T-helper 2 cell (primary cell): ENCODE measurements around the gene PCCA.
A peak's percentile ranks its signal among the peaks of the same experiment; 100 is the strongest.

Experiments
- DNase-seq, 5 experiments: peaks; one replicate each; pipeline versions ENCODE4 v3.0.0 to v3.0.0-alpha.2; 2012 to 2022

The PCCA gene

DNA sequence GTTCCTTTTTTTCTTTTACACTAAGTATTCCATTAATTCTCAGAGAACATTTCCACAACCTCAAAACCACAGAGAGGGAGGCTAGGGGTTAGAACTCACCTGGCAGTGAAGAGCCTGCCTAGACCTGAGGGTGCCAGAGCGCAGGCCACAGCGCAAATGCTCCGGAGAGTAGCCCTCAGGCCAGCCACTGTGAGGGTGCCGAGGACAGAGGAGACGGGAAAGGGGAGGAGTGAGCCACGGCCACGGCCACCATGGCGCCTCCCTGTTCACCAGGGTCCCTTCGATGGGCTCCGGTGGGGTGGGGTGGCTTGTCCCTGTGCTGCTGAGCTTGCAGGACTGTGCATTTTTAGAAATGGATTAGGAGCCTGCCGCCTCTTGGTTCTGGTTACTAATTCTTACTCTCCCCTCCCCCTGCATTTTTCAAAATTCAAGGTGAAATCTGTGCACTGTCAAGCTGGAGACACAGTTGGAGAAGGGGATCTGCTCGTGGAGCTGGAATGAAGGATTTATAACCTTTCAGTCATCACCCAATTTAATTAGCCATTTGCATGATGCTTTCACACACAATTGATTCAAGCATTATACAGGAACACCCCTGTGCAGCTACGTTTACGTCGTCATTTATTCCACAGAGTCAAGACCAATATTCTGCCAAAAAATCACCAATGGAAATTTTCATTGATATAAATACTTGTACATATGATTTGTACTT is 440.9 kb downstream of the PCCA start:
- DNase-seq, result no peak

GRCh38 chr13:100530671-100531213 is 441.8 kb downstream of the PCCA start:
- DNase-seq, result no peak

- no peak for DNase-seq
Measured at GRCh38 chr13:100532090-100532766, 443.3 kb downstream of the PCCA start.

- DNase-seq, result no peak
Measured at GRCh38 chr13:100532836-100533435, 444.0 kb downstream of the PCCA start.

GRCh38 chr13:100533588-100534041 is 444.7 kb downstream of the PCCA start:
- no peak for DNase-seq

- DNase-seq, result no peak
Measured at GRCh38 chr13:100534147-100534843, 445.4 kb downstream of the PCCA start.

DNA sequence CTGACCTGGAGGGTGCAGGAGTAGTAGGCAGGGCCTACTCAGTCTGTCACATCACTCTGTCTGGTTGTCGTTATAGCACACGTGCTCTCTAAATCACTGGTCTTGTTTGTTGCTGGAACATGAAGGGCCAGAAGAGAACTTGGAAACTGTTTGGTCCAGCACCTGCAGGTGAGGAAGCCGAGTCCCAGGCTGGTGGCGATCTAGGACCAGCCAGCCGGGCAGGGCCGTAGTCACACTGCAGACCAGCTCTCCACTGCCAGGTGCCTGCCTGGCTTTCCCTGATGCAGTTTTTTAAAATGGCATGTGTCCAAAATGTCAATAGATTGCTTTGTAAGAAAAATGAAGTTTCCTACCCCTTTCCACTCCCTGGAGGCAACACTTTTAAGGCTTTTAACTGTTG is 446.0 kb downstream of the PCCA start:
- no peak for DNase-seq

DNA sequence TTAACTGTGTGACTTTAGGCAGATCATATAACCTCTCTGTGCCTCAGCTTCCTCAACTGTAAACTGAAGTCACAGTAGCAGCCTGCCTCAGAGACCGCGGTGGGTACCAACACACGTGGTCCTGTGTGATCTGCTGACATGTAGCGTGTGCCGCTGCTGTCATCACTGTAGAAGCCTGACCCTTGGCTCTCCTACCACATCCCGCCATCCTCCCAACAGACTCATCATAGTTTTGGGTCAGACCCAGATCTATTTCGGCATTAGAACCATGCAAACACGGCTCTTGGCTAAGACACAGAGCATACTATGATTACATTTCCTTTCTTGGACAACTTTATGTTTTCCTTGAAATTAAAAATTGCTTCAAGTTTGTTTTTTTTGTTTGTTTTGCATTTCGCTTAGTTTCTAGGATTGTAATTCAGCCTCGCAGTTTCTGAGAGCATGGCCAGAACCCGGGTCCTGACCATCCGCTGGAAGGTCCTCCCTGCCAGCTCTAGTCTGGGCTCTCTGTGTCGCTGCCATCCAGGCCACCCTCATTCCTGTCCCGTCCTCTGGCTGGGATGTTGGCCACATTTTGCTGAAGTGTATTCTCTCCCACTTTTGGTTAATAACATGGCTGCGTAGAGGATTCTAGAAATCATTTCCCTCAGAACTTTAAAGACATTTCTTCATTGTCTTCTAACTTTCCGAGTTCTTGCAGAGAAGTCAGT is 446.7 kb downstream of the PCCA start:
- no peak for DNase-seq

DNA sequence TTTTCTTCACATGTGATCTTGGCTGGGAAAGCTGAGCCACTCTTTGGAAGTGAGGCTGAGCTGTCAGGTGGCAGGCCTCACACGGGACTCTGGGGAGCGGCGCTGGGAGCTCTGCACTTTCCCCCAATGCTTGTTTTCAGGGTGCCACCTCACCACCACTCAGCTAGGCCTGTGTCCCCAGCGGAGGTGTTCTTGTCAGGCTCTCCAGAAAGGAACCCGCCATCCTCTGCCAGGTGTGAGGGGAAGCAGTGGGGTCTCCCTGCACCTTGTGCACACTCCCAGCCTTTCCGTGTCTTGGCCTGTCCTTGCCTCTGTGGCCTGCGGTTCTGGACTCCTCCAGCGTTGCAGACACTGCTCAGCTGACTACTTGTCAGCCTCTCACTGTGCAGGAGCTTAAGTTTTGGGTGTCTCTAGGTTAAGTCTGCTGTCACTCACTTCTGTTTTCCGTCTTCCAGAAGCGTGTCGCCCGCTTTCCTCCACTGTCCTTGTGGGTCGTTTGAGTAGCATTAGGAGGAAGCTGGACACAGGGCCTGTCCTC is 447.8 kb downstream of the PCCA start:
- DNase-seq, result no peak

GRCh38 chr13:100537486-100537885 is 448.6 kb downstream of the PCCA start:
- no peak for DNase-seq

DNA sequence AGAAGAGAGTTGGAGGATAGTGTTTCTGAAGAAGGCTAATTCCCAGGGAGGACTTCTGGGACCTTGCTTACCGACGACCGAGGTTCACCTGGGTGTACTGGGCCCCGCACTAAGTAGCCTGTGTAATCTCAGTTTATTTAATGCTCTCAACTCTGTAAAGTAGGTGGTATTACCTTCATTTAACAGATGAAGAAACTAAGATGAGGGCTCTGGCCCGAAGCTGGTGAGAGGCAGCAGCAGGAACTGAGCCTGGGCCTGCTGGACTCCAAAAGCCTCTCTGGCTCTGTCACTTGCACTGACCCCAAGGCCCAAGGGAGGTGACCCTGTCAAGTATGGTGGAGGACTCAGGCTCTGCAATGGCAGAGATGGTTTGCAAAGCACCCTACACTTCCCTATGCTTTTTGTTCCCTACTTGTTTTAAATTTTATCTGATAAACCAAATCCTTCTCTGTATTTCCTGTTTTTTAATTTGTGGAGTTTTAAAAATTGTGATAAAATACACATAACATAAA is 449.1 kb downstream of the PCCA start:
- no peak for DNase-seq

DNA sequence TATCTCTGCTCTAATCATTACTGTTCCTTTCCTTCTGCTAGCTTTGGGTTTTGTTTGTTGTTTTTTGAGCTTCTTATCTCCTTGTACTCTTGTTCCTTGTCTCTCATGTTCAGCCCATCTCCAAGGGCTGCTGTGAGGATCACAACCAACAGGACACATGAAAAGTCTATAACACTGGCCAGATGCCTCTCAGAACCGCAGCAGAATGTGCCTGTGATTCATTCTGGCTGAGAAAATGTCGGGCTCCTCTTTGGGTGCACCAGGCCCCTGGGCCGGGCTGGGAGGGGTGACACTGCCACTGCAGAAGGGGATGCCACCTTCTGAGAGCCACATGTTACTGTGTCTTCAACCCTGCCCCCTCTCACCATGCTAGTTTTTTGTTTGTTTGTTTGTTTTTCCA is 451.7 kb downstream of the PCCA start:
- no peak for DNase-seq

DNA sequence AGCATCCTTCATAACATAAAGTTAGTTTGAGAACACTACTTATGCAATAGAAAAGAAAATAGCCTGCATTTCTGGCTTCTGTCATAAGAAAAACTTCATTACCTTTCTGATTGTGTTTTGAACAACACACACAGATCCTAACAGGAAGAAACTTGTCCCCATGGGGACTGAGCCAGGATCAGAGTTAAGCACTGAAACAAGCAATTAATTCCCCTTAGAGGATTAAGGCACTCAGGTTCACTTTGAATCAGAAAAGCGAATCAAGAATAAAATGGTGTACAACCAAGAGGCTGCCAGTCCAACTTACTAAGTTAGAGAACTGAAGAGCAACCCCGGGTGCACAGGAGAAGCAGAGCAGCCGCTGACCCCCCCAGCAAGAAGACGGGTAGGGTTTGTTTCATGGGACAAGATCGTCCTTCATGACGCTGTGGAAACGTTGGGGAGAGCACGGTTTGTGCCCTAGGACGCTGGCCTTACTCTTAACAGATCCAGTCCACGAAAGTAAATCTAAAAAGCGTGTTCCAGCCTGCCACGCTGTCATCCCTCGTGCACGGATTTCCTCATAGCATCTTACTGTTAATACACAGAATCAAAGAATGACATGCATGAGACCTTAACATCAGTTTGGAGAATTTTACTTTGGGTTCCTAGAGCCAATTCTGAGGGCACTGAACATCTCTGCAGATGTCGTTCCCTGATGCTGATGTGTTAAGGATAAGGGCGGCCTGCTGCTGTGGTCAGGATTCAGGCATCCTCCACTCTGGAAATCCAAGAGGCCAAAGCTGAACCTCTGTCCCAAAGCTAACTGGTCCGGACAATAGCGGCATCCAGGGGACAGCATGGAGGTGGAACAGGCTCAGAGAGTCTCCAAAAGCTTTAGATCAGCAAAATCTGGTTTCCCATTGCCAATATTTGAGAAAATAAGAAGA is 453.3 kb downstream of the PCCA start:
- no peak for DNase-seq

DNA sequence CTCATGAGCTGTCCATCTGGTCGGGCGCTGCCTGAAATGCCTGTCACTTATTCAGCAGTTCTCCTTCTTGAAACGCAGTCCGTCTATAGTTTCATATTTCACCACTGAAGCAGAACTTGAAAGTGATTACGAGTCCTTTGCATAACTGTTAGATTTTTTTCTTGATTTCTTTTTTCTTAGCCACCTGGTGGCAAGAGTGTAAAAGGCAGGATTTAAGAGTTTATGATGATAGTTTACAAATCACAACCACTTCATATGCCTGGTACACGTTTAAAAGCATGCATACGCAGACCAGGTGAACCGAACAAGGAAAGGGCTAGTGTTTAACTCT is 453.9 kb downstream of the PCCA start:
- peak in 1 of 5 experiments; percentile 79 for DNase-seq

- DNase-seq, result no peak
Measured at GRCh38 chr13:100543872-100544602, 455.1 kb downstream of the PCCA start.

DNA sequence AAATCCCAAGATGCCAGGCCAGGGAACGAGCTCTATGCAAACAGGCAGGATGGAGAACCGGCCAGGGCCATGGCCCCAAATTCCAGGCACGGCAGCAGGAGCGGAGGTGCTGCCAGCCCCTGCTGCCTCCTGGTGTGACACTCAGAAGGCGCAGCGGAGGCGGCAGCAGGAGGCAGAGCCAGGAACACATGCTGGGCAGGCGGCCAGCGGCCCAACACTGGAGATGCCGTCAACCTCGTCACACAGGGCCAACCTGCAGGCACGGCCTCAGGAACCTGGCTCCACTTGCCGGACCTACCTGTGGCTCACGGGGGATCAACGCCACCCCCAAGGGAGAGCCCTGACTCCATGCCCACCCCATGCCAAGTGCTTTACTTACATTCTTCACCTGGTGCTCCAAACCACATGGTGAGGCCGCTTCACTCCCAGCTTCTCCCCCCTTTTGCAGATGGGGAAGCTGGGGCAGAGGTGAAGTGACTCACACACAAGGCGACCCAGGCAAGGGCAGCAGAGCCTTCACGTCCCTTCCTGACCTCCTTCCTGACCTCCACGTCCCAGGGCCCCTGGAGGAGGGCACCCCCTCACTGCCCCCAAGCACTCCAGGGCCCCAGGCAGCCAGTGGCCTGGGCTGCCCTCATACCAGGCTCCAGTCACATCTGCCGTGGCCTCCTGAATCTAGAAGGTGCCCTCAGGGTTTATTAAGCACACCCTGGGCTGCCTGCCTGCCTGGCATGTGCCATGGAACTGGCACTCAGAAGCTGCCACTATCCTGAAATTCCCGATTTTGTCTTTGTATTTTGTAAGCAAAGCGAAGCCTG is 456.2 kb downstream of the PCCA start:
- no peak for DNase-seq

DNA sequence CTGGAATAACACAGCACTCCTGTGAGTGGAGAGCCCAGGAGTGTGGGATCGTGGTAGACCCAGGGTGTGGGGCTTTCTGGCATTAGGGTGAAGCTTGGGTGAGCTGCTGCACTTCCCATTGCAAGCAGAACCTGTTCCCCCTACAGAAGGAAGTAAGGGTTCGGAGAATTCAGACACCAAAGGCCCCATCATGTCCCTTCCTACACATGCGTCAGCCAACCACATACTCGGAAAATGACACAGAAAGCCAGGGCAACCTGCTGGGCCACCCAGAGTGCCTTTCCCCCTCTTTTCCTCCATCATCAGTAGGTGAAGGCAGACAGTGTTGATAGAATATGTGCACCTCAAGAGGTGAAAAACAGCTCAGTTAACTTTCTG is 456.8 kb downstream of the PCCA start:
- DNase-seq, result no peak

GRCh38 chr13:100546713-100547405 is 458.0 kb downstream of the PCCA start:
- no peak for DNase-seq

DNA sequence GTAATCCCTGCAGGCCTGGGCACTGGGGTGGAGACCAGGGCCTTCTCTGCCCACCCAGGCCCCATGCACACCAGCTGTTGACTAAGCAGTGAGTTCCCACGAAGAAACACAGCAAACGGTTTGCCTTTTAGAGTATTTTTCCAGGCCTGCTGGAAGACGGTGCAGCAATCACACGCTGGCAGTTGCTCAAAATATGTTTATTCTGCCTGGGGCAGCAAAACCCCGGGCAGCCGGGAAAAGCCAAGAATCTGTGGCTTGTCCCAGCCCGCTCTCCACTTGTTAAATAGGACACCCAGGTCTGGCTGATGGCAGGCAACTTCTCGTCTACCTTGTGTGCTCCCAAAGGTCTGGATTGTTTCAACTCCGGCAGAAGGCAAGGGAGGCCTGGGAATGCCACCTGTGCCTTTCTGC is 458.9 kb downstream of the PCCA start:
- no peak for DNase-seq
